ENCODE data around the gene LMX1A. TPM values are rescaled to one million over a fixed set of nuclear protein-coding genes. Genes with fewer than 3 reads are reported as not detected.

Gene LMX1A
- total and polyA plus RNA-seq, 2 experiments from 2014 or later: not detected

GRCh38 chr1:165298203-165298820, 58.2 kb downstream of the LMX1A start:
- Histone ChIP-seq H3K9me2 (ENCODE audit: insufficient read depth) (no peaks in the 10 kb centered on the region), H3K27ac (ENCODE audit: low read depth) (no peak overlapping the region), H3K4me2 (no peak overlapping the region), H3K4me1 (ENCODE audit: insufficient read depth) (no peaks in the 10 kb centered on the region), H3K79me2 (replicated peaks; ENCODE audit: insufficient read depth) (no peaks in the 10 kb centered on the region), H3F3A (replicated peaks; ENCODE audit: low read depth) (no peaks in the 10 kb centered on the region), H3K27me3 (ENCODE audit: insufficient read depth) (no peaks in the 10 kb centered on the region), H4K20me1 (replicated peaks; ENCODE audit: insufficient read depth) (no peaks in the 10 kb centered on the region), H3K4me3 (no peak overlapping the region), H2AFZ (peak overlapping the region; percentile 63; the same call in 1 of the 2 replicates), H3K36me3 (ENCODE audit: insufficient read depth) (no peaks in the 10 kb centered on the region)
- H3K27ac Mint-ChIP-seq: no peak overlapping the region
- DNase-seq (ENCODE audit: low spot score): peak; percentile 8
- no peak for TF ChIP-seq JUNB (IDR thresholded peaks at IDR 0.05; ENCODE audit: unreplicated experiment)
- TF ChIP-seq EZH2phosphoT487 (IDR thresholded peaks at IDR 0.05; ENCODE audit: unreplicated experiment): no peak
- TF ChIP-seq EZH2 (IDR thresholded peaks at IDR 0.05; ENCODE audit: low read depth, unreplicated experiment): no peak
- no peak for TF ChIP-seq REST (IDR thresholded peaks at IDR 0.05; ENCODE audit: unreplicated experiment)
- TF ChIP-seq POLR2AphosphoS5 (IDR thresholded peaks at IDR 0.05; ENCODE audit: low read depth): no peak
- no peak for TF ChIP-seq ETS1 (IDR thresholded peaks at IDR 0.05)
- TF ChIP-seq STAT1 (IDR thresholded peaks at IDR 0.05; ENCODE audit: unreplicated experiment): no peak
- no peak for TF ChIP-seq ZNF462 (CRISPR knock-in tag; IDR thresholded peaks at IDR 0.05)
- no peak for TF ChIP-seq NANOG (IDR thresholded peaks at IDR 0.05; ENCODE audit: borderline replicate concordance)
- TF ChIP-seq CTCF (conservative IDR thresholded peaks at IDR 0.05; ENCODE audit: low read depth in 2 of 2): no peak
- TF ChIP-seq ZNF331 (CRISPR knock-in tag; IDR thresholded peaks at IDR 0.05; ENCODE audit: low read depth): no peak
- no peak for TF ChIP-seq CREB1 (CRISPR knock-in tag; IDR thresholded peaks at IDR 0.05; ENCODE audit: low read depth)
- H3K27me3 Mint-ChIP-seq (ENCODE audit: insufficient read depth, low read depth, poor library complexity): no peaks in the 10 kb centered on the region
- no peak overlapping the region for H3K4me3 Mint-ChIP-seq
- no peaks in the 10 kb centered on the region for H3K36me3 Mint-ChIP-seq (ENCODE audit: low read depth)
- ATAC-seq: no peak; the same call in 2 of the 3 replicates
- no peaks in the 10 kb centered on the region for H3K9me3 Mint-ChIP-seq
- H3K4me1 Mint-ChIP-seq: no peaks in the 10 kb centered on the region; the same call in 2 of the 3 replicates

Measured in GM23338 (cell line).